A673 (cell line): ENCODE measurements around the gene FAM168B.

Source experiments
- CTCF ChIP-seq: fragments of 300-800, 200-600 bp; sonication (generic); conservative IDR thresholded peaks from 2 replicates; pipeline ENCODE4 v1.5.1; 2017; ENCODE audit warnings: low read depth, mild to moderate bottlenecking, antibody characterized with exemption, low read length, moderate library complexity, mixed read lengths
- EZH2 ChIP-seq: fragments of 200-600 bp; sonication (generic); IDR thresholded peaks from 2 replicates; pipeline ENCODE4 v1.6.1; 2017; ENCODE audit warnings: borderline replicate concordance, low read depth, mild to moderate bottlenecking, mixed read lengths, antibody characterized with exemption, low read length; ENCODE audit not compliant: poor library complexity, severe bottlenecking

DNA sequence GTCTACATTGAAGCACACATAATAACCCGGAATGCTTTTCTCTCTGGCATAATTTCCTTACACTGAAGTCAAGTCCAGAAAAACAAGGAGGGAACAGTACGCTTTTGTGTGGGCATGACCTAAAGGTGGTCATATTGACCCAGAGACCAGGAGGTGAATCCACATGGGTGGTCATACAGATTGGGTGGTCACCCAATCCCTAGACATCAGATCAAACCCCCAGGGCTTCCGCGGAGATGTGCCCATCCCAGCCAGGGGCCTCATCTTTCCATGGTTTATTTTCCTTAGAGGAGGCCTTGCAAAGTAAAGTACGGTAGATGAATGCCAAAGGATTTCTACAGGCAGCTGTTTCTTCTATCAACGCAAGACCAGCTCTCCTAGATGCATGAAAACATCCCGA is 38.8 kb downstream of the FAM168B start:
- no peak for TF ChIP-seq CTCF
- no peak for TF ChIP-seq EZH2
